RKO (cell line): ENCODE results near the gene FSD2.
"Not testable (repeated sequence)": the region's sequence is repeated elsewhere in the genome, so short reads cannot be mapped to it uniquely, and the experiment has no call there.

ENCODE experiments used
- DNase-seq: peaks from one replicate; pipeline ENCODE4 v3.0.0-alpha.2; 2016; ENCODE audit warnings: low spot score

FSD2 gene

DNA sequence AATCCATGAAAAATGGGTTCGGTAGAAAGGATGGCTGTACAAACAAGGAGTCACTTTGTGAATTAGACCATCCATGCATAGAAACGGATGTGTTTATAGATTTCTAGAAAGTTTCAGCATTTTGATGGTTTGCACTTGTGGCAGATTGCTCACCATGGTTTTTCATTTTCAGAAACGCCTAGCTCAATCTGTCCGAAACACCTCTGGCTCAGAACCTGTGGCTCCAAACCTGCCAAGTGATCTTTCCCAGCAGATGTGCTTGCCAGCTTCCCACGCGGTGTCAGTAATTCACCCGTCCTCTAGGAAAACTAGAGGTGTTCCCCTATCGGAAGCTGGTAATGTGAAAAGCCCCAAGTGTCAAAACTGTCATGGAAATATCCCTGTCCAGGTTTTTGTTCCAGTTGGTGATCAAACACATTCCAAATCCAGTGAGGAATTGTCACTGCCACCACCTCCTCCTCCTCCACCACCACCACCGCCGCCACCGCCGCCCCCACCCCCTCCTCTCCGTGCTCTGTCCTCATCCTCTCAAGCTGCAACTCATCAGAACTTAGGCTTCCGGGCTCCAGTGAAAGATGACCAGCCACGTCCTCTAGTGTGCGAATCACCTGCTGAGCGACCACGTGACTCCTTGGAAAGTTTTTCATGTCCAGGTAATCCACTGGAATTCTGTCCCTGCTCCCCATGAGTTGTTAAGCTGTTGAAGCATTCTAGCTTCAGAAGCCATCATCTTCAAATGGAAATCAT is 24.7 kb upstream of the FSD2 start:
- no peak for DNase-seq

GRCh38 chr15:82829234-82829633 is 23.4 kb upstream of the FSD2 start:
- DNase-seq = no peak

DNA sequence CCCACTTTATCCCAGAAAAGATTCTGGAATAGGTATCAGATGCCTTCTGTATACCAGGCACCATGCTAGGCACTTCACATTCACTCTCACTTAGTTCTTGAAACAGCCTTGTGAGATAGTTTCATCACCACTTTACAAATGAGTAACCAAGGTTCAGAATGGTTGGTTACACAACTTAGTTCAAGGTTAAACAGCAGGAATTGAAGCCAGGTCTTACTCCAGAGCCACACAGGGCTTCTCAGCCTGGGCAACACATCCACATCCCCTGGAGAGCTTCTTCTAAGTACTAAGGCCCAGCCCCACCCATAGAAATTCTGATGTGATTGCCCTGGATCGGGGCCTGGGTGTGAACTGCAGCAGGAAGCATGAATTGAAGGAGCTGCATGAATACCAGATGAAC is 22.2 kb upstream of the FSD2 start:
- DNase-seq = no peak

DNA sequence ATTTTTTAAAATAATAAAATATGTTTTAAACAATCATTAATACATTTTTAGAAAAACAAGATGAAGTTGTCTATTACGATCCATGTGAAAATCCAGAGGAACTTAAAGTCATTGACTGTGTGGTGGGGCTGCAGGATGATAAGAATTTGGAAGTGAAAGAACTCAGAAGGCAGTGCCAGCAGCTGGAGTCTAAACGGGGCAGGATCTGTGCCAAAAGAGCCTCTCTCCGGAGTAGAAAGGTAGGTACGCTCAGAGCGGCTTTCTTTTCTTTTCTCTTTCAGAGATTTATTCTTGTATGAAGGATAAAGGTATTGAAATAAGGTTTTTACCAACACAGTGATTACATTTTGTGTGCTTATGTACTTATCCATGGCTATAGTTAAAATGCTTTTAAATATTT is 17.2 kb upstream of the FSD2 start:
- DNase-seq = no peak

GRCh38 chr15:82821851-82822250 is 16.0 kb upstream of the FSD2 start:
- not testable (repeated sequence) for DNase-seq

DNA sequence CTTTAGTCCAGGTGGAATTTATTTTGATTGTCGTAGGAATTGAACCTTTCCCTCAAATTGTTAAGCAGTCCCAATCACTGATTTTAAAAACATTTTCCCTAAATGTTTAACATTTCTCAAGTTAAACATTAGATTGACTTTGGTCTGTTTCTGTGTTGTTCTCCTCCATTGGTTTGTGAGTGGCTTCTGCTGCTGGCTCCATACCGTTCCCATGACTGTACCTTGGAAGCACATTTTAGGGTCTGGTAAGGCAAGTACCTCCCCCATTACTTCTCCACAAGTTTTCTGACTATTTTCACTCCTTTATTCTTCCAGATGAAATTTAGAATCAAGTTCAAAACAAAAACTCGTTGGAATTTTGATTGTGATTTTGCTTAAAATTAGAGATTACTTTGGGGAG is 15.5 kb upstream of the FSD2 start:
- not testable (repeated sequence) for DNase-seq

- no peak for DNase-seq
Observed at GRCh38 chr15:82820128-82820527, 14.3 kb upstream of the FSD2 start.

DNA sequence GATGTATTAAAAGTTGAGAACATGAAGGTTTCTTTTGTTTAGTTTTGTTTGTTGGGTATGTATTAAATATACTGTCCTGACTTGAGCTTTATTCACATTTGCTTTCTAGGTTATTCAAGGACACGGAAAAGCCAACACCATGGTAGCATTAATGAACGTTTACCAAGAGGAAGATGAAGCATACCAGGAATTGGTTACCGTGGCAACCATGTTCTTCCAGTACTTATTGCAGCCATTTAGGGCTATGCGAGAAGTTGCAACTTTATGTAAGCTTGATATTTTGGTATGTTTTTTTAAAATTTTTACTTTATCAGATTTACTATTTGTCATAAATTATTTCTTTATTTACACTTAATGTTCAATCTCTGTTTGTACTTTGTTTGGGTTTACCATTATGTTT is 7.1 kb upstream of the FSD2 start:
- no peak for DNase-seq

DNA sequence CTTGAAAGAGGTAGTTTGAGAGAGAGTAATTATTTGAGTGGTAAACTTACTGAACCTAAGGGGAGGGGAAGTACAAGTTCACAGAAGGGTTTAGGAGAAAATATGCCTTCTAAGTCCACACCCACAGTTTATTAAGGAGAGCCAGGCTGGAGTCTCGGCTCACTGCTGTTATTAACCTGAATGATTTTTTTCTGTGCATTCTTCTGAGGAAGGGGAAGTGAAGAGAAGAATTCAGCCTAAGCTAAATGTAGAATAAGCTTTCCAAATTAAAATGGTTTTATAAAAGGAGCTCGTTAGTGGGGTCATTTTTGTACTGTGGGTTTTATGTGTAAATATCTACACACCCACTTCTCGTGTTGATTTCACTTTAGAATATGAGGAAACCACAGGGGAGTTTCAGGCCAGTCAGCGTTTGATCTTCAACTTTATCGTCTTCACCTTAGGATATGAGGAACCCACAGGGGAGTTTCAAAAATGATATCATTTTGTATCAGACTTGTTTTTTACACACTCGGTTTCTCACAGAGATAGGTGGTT is 5.1 kb upstream of the FSD2 start:
- peak; percentile 37 for DNase-seq

DNA sequence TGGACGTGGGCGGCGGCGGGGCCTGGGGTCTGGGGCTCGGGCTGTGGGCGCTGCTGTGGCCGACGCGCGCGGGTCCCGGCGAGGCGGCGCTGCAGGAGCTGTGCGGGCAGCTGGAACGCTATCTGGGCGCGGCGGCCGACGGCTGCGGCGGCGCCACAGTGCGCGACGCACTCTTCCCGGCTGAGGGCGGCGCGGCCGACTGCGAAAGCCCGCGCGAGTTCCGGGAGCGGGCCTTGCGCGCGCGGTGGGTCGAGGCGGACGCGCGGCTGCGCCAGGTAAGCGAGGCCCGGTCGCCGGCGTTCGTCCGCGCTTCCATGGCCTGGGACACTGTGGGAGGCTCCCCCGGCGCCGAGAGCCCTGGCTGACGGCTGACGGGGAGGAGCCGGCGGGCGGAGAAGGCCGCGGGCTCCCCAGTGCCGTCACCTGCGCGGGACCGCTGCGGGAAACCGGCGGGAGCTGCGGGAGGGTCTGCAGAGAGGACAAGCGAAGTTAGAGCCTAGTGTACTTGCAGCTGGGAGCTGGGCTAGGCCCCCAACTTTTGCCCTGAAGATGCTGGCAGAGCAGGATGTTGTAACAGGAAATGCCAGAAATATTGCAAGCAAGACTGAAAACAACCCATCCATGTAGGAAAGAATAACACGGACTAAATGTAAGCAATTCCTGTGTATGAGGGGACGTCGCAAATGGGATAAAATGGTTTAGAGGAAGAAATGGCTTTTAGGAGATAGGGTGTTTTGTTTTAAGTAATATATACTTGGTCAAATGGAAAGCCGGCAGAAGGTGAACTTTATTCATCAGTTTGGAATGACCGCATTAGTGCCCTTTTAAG is 4.4 kb upstream of the FSD2 start:
- peak; percentile 55 for DNase-seq

GRCh38 chr15:82809308-82810060 is 3.6 kb upstream of the FSD2 start, which contains the start of gene WHAMM:
TSS of gene WHAMM (plus strand) at chr15:82809628. CDS start at chr15:82809727, 99 bp downstream.
- peak; percentile 98 for DNase-seq

- DNase-seq = no peak
Observed at GRCh38 chr15:82808634-82809041, 2.8 kb upstream of the FSD2 start.

- DNase-seq = no peak
Observed at GRCh38 chr15:82807920-82808633, 2.2 kb upstream of the FSD2 start.

GRCh38 chr15:82804575-82804949 is 1.3 kb downstream of the FSD2 start:
- no peak for DNase-seq

GRCh38 chr15:82803793-82804574 is 1.9 kb downstream of the FSD2 start:
- no peak for DNase-seq

GRCh38 chr15:82802497-82802896 is 3.4 kb downstream of the FSD2 start:
- DNase-seq = no peak

GRCh38 chr15:82799183-82799841 is 6.6 kb downstream of the FSD2 start:
- no peak for DNase-seq

GRCh38 chr15:82798531-82799166 is 7.2 kb downstream of the FSD2 start:
- no peak for DNase-seq

DNA sequence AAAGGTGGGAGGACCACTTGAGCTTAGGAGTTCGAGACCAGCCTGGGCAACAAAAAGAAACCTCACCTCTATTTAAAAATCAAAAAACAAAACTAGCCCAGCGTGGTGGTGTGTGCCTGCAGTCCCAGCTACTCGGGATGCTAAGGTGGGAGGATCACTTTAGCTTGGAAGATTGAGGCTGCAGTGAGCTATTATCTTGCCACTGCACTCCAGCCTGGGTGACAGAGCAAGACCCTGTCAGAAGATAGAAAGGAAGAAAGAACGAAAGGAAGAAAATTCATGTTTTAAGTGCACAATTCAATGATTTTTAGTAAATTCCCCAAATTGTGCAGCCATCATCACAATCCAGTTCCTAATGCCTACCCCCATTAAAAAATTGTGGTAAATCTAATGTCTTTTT is 7.8 kb downstream of the FSD2 start:
- no peak for DNase-seq

- no peak for DNase-seq
Observed at GRCh38 chr15:82793737-82794136, 12.1 kb downstream of the FSD2 start.
